GM20000 (cell line): ENCODE data around the gene TENM3.

Experiments used
- DNase-seq: peaks from one replicate; pipeline ENCODE4 v3.0.0; 2012; ENCODE audit warnings: low spot score
- CTCF ChIP-seq: IDR thresholded peaks from 2 replicates; pipeline ENCODE4 v1.5.1; 2012; ENCODE audit warnings: mild to moderate bottlenecking, control low read depth; ENCODE audit errors: extremely low read depth, missing control alignments

The TENM3 gene

GRCh38 chr4:182449930-182450439, 206.8 kb downstream of the TENM3 start:
- DNase-seq, result no peak
- TF ChIP-seq CTCF, result no peak

GRCh38 chr4:182451441-182451840, 208.2 kb downstream of the TENM3 start:
- no peak for TF ChIP-seq CTCF
- no peak for DNase-seq

- no peak for DNase-seq
These were observed 210.6 kb downstream of the TENM3 start for GRCh38 chr4:182453830-182454229.

GRCh38 chr4:182454440-182455013, 211.3 kb downstream of the TENM3 start:
- no peak for DNase-seq
- no peak for TF ChIP-seq CTCF

More at GRCh38 chr4:182453830-182454229, 210.6 kb downstream of the TENM3 start:
- no peak for TF ChIP-seq CTCF

- TF ChIP-seq CTCF, result no peak
- no peak for DNase-seq
These were observed 221.9 kb downstream of the TENM3 start for GRCh38 chr4:182465114-182465513.

- no peak for TF ChIP-seq CTCF
- DNase-seq, result no peak
These were observed 222.8 kb downstream of the TENM3 start for GRCh38 chr4:182465979-182466378.

- TF ChIP-seq CTCF, result no peak
- DNase-seq, result no peak
These were observed 227.0 kb downstream of the TENM3 start for GRCh38 chr4:182470215-182470614.
